ENCODE results near the gene ANKAR.
"Not testable (repeated sequence)": the region's sequence is repeated elsewhere in the genome, so short reads cannot be mapped to it uniquely, and the experiment has no call there.

GRCh38 chr2:189717593-189717992, 43.1 kb downstream of the ANKAR start:
- not testable (repeated sequence) for TF ChIP-seq CTCF (IDR thresholded peaks at IDR 0.05); POLR2AphosphoS5 (IDR thresholded peaks at IDR 0.05); EP300 (IDR thresholded peaks at IDR 0.05); POLR2A (IDR thresholded peaks at IDR 0.05; ENCODE audit: low read depth)

Measured in esophagus muscularis mucosa (tissue), 4 donors.